ENCODE data around the gene MARVELD1. TPM values are rescaled to one million over a fixed set of nuclear protein-coding genes. Genes with fewer than 3 reads are reported as not detected.

MARVELD1 gene
- polyA plus RNA-seq, 1 experiment = 79.4 TPM

DNA sequence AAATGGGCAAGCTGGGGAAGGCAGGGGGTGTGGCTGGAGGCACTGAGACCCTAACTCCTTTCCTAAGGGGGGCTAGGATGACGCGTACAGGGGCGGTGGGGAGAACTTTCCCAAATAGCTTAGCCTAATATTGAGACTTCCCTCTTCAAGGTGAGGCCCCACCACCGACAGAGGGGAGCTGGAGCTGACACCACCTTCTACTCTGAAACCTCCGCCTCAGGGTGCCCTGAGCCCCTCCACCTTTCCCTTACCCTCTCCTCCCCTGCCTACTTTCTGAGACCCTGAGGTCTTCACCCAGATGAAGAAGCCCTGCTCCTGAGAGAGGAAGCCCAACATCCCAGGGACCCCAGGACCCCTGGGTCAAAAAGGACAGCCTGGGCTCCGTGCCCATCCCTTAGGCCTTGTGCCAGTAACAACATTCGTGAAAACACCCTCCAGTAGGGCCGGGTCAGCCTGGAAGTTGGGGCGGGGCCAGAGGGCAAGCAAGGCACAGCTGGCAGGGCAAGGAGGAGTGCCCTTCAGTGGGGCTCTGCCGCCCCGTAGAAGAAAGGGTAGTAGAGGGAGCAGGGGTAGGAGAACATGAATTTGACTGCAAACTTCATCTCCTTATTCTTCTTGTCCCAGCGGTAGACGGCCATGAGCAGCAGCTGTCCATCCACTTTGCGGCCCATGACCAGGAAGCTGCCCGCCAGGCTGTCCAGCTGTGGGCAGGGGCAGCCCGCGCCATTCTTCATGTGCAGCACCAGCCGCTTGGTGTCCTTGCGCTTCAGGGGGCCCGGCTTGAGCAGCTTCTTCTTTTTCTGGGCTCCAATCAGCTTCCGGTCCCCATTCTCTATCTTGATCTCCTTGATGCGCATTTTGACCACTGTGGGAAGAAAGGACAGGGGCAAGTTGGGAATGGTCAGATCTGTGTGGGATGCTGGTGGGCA is 53.7 kb downstream of the MARVELD1 start:
- H3K4me3 ChIP-seq (ENCODE audit: low read depth, low read length) = no peak overlapping the region
- TF ChIP-seq, protein P1, sequence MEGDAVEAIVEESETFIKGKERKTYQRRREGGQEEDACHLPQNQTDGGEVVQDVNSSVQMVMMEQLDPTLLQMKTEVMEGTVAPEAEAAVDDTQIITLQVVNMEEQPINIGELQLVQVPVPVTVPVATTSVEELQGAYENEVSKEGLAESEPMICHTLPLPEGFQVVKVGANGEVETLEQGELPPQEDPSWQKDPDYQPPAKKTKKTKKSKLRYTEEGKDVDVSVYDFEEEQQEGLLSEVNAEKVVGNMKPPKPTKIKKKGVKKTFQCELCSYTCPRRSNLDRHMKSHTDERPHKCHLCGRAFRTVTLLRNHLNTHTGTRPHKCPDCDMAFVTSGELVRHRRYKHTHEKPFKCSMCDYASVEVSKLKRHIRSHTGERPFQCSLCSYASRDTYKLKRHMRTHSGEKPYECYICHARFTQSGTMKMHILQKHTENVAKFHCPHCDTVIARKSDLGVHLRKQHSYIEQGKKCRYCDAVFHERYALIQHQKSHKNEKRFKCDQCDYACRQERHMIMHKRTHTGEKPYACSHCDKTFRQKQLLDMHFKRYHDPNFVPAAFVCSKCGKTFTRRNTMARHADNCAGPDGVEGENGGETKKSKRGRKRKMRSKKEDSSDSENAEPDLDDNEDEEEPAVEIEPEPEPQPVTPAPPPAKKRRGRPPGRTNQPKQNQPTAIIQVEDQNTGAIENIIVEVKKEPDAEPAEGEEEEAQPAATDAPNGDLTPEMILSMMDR (IDR thresholded peaks at IDR 0.05; ENCODE audit: insufficient read depth, low read depth, low read length) = no peak
- H3K36me3 ChIP-seq (ENCODE audit: control insufficient read depth, insufficient read depth, low read length) = peaks cover 3% of the 10 kb centered on the region; the same call in 1 of the 2 replicates
- CTCF ChIA-PET = interaction anchor here (1.2 to 2.4 kb wide), 4 partner anchors 7 to 25 kb away, joined by 3 to 9 read pairs (median 4); no protein-coding TSS in a partner anchor
- peaks cover 14% of the 10 kb centered on the region for H3K27me3 ChIP-seq (ENCODE audit: control insufficient read depth, insufficient read depth, low read length)
- DNase-seq (ENCODE audit: low read depth) = no peak
- POLR2A ChIA-PET = no interaction called here

Other genes starting within 250 kb of the MARVELD1 start
- gene MMS19, start 215.3 kb upstream of the MARVELD1 start, polyA plus RNA-seq (2011; rRNA removed) = 71.1 and 97.5 TPM in 2 replicates
- gene UBTD1, start 214.8 kb upstream of the MARVELD1 start, polyA plus RNA-seq (2011; rRNA removed) = 22.7 and 39.0 TPM in 2 replicates
- 0.16 and 0.37 TPM in 2 replicates for gene ANKRD2, start 141.0 kb upstream of the MARVELD1 start, polyA plus RNA-seq (2011; rRNA removed)
- gene HOGA1, start 129.3 kb upstream of the MARVELD1 start, polyA plus RNA-seq (2011; rRNA removed) = 0.17 and 0.23 TPM in 2 replicates
- not detected in 2 replicates for gene C10orf62, start 124.0 kb upstream of the MARVELD1 start, polyA plus RNA-seq (2011; rRNA removed)
- gene MORN4, start 80.2 kb upstream of the MARVELD1 start, polyA plus RNA-seq (2011; rRNA removed) = 13.8 and 16.4 TPM in 2 replicates
- 29.3 and 34.6 TPM in 2 replicates for gene PI4K2A, start 73.1 kb upstream of the MARVELD1 start, polyA plus RNA-seq (2011; rRNA removed)
- 32.4 and 32.7 TPM in 2 replicates for gene AVPI1, start 26.5 kb upstream of the MARVELD1 start, polyA plus RNA-seq (2011; rRNA removed)
- 16.1 and 22.9 TPM in 2 replicates for gene ZFYVE27, start 23.4 kb downstream of the MARVELD1 start, polyA plus RNA-seq (2011; rRNA removed)
- gene SFRP5, start 58.3 kb downstream of the MARVELD1 start, polyA plus RNA-seq (2011; rRNA removed) = not detected in 2 replicates
- gene GOLGA7B, start 136.1 kb downstream of the MARVELD1 start, polyA plus RNA-seq (2011; rRNA removed) = 0.01 TPM in 1 of 2 replicates, not detected in the other

Data from BJ (cell line).